A172 (cell line): ENCODE measurements around the gene RAPSN. TPM values are rescaled to one million over a fixed set of nuclear protein-coding genes. Genes with fewer than 3 reads are reported as not detected.
A peak's percentile ranks its signal among the peaks of the same experiment; 100 is the strongest.

Source experiments
- DNase-seq: peaks from one replicate; pipeline ENCODE4 v3.0.0-alpha.2; 2015; ENCODE audit warnings: low spot score
- total RNA-seq: library from RNA; depleted of rRNA; stranded (reverse); fragments of >200 nt; shearing (Covaris generic); gene quantifications from 2 replicates; pipeline ENCODE4 v1.2.3, GENCODE V29; 2014

RAPSN gene
- total RNA-seq, 1 experiment from 2014 or later: not detected

DNA sequence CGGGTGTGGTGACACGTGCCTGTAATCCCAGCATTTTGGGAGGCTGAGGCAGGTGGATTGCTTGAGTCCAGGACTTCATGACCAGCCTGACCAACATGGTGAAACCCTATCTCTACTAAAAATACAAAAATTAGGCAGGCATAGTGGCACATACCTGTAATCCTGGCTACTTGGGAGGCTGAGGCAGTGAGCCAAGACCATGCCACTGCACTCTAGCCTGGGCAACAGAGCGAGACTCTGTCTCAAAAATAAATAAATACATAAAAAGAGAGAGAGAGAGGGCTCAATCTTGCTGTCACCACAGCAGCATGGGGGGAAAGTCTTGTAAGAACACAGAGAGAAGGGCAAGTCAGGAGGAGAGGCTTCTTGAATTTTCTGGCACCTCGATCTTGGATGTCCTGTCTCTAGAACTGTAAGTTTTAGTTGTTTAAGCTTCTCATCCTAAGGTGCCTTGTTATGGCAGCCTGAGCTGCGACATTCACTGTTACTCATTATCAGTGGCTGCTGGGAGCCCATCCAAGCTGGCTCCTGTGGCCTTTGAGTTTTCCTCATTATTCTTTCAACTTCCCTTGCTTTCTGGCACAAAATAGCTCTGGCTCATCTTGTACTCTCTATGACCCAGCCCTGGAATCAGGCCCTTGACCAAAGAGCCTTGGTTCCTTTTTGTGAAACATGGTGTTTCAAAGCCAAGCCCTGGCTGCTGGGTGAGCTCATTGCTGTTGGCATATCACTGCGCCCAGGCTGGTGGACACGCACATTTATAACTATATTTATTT lies 14.7 kb downstream of the RAPSN start:
- peak; percentile 54 for DNase-seq

DNA sequence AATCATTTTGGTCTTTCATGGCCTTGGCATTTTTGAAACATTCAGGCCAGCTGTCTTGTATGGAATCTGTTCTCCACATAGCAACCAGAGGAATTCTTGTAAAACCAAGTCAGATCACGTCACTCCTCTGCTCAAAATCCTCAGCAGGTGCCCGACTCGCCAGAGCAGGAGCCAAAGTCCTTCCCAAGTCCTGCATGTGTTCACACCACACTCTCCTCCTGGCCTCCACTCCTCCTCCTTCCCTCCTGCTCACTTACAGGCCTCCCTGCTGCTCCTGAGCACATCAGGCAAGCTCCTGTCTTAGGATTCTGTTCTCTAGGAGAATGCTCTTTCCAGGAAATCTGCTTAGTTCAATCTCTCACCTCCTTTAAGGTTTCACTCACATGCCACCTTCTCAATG lies 15.8 kb downstream of the RAPSN start:
- DNase-seq: no peak

DNA sequence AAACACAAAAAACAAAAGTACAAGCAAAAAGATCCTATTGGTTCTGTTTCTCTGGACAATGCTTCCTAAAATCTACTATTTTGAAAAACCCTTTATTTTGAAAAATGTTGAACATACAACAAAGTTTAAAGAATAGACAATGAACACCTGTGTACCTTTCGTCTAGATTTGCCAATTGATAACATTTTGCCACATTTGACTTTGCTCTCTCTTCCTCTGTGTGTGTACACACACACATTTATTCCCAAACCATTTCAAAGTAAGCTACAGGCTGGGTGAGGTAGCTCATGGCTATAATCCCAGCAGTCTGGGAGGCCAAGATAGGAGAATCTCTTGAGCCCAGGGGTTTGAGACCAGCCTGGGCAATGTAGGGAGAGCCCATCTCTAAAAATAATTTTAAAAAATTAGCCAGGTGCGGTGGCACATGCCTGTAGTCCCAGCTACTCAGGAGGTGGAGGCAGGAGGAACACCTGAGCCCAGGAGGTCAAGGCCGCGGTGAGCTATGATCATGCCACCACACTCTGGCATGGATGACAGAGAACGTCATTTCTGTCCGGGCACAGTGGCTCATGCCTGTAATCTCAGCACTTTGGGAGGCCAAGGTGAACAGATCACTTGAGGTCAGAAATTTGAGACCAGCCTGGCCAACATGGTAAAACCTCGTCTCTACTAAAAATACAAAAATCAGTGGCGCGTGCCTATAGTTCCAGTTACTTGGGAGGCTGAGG lies 17.4 kb downstream of the RAPSN start:
- no peak for DNase-seq

DNA sequence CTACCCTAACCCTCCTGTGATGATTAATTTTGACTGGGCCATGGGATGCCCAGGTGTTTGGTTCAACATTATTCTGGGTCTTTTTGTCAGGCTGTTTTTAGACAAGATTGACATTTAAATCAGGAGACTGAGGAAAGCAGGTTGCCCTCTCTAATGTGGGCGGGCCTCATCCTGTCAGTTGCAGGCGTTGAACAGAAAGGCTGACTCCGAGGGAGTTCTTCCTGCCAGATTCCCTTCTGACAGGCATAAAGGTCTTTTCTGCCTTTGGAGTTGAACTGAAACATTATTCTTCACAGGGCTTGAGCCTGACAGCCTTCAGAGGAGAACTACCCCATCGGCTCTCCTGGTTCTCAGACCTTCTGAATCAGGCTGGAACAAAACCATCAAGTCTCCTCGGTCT lies 18.4 kb downstream of the RAPSN start:
- DNase-seq: no peak

DNA sequence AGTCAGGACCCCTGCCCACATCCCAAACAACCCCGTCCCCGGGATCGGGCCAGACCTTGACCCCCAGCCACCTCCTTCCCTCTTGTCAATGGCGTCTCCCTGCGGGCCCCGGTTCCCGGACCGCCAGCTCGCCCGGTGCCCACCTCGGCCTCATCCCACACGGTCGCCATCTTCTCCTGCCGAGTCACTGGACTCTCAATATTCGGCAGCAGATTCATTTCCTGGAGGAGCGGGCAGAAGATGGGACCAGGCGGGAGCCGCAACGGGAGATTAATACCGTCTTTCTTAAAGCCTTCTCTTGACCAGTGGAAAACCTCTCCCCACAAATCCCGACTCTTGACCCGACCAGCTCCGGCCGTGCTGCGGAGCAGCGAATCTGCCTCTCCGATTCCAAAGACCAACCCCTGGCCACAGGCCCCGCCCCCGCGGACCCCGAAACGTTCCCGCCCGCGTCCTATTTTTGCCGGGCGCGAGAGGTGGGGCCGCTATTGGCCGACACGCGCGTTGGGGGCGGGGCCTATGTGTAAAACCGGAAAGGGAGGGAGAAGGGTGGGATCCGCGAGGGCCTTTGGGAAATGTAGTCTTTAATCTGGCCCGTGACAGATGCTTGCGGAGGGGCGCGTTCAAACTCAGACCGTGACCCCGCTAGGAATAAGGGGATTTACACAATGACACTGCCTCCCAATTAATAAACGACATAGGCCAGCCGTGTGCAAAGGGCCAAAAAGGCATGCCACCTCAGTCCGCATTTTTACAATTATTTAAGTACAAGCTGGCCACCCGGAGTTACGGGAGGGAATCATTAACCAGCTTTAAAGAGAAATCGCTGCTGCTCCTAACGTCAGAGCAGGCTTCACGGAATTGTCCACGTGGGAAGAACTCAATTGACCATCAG lies 22.6 kb downstream of the RAPSN start, which contains the start of gene PSMC3:
Gene PSMC3 (minus strand): TSS at position 378 of the 895 bp plus-strand sequence. CDS start 160 bp downstream, at position 218.
- peak; percentile 94 for DNase-seq

DNA sequence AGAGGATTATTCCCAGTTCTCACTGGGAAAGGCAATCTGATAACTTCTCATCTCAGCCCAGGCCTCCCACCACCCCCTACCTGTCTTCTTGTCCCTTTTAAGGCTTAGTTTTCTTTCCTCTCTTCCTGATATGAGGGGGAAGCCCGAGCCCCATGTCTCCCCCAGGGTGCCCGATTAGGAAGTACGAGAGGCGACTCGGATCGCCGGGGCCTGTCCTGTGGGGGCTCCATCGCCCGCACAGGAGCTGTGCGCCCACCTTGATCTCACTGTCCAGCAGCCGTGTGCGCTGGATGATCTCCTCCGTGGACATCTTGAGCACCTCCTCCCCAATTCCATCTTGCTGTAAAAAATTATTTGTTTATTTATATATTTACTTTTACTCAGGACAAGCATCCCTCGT lies 23.3 kb downstream of the RAPSN start:
- DNase-seq: no peak

DNA sequence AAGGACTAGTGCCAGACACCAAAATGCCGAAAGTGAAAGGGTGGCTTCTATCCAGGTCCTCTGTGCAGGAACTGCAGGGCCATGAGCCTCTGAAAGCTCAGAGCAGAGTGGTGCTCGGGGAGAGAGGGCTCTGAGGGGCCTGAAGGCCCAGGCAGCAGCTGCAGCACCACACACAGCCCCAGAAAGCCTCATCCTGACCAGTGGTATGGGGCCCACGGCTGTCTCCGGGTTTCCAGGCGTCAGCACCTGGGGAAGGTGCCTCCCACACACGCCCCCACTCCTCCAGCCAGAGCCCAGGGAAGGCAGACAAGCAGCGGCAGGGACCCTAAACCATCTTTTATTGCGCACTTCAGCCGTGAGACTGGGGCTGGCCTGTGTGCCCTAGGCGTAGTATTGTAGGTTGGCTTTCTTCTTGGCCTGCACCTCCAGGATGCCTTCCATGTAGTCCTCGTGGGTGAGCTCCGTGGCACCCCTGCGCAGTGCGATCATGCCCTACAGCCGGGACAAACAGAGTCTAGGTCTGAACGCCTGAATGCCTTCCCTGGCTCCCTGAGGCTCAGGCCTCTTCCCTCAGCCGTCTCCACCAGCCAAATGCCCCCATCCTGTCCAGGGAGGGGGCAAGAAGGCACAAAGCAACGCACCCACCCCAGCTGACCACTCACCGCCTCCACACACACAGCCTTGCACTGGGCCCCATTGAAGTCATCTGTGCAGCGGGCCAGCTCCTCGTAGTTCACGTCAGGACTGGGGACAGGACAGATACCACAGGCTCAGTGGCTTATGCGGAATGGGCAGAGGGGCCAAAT lies 30.3 kb downstream of the RAPSN start:
- DNase-seq: no peak

DNA sequence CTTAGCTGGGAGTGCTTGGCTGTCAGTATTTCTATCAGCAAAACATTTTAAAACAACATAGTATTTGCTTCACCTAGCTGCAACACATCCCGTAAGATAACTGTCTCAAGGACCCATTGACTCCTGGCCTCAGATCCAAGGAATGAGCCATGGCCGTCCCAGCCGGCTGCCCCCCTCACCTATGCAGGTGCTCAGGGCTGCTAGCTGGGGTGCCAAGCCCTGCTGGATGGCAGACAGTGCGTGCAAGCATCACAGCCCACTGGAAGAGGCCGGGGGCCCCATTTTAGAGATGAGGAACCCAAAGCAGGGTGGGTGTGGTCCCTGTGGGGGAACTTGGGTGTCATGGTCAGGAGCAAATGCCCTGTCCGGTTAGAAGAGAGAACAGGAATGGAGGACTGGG lies 31.2 kb downstream of the RAPSN start:
- no peak for DNase-seq

DNA sequence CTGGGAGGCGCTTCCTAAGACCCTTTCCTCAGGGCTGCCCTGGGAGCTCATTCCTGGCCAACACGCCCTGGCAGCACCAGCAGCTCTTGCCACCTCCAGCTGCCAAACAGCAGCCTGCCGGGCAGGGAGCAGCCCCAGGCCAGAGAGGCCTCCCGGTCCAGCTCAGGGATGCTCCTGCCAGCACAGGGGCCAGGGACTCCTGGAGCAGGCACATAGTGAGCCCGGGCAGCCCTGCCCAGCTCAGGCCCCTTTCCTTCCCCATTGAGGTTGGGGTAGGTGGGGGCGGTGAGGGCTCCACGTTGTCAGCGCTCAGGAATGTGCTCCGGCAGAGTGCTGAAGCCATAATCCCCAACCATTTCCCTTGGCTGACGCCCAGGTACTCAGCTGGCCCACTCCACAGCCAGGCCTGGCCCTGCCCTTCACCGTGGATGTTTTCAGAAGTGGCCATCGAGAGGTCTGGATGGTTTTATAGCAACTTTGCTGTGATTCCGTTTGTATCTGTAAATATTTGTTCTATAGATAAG lies 32.9 kb downstream of the RAPSN start:
- peak; percentile 97 for DNase-seq

DNA sequence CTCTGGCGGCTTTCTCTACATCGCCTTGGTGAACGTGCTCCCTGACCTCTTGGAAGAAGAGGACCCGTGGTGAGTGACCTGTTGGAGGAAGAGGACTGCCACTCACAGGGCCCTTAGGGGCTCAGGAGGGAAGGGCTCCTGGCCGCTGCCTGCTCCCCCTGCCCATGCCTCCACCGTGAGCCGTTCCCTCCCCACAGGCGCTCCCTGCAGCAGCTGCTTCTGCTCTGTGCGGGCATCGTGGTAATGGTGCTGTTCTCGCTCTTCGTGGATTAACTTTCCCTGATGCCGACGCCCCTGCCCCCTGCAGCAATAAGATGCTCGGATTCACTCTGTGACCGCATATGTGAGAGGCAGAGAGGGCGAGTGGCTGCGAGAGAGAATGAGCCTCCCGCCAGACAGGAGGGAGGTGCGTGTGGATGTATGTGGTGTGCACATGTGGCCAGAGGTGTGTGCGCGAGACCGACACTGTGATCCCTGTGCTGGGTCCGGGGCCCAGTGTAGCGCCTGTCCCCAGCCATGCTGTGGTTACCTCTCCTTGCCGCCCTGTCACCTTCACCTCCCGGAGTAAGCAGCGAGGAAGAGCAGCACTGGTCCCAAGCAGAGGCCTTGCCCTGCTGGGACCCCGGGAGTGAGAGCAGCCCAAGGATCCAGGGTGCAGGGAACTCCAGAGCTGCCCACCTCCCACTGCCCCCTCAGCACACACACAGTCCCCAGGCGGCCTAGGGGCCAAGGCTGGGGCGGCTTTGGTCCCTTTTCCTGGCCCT lies 33.7 kb downstream of the RAPSN start:
- no peak for DNase-seq

DNA sequence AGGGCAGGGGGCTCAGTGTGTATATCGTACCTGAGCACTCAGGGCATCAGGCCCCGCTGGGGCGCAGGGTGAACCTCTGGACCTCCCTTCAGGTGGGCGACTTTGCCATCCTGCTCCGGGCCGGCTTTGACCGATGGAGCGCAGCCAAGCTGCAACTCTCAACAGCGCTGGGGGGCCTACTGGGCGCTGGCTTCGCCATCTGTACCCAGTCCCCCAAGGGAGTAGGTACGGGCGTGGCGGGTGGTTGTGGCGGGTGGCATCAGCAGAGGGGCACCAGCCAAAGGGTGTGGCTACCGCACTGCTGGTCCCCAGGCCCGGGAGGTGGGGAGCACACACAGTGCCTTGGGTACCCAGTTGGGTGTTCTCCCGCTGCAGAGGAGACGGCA lies 34.3 kb downstream of the RAPSN start:
- DNase-seq: no peak

DNA sequence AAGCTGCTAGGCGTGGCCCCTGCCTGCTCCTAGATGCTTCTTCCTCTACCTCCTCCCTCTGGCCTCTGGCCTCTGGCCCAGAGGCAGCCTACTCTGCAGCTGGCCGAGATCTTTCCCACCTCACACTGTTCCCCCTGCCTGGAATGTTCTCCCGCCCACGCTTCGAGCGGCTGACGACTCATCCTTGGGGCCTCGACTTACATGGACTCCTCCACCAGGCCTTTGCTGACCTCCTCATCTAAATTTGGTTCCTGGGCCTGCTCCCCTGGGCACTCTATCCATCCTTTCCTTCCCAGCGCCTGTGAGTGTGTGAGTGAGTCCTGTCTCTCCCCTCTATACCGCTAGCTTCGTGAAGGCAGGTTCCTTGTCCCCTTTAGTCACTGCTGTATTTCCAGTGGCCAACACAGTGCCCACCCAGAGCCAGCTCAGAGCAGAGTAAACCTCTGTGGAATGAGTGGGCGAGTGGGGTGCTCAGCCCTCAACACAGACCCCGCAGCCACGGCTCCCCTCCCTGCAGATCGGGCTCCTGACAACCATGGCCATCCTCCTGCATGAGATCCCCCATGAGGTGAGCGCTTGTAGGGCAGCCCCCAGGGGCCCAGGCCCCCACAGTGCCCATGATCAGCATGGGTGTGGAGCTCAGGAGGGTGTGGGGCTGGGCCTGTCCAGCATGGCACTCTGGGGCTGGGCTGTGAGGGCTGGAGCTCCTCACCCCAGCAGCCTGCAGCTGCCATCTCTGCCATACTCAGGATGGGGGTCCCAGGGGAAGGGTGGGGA lies 34.8 kb downstream of the RAPSN start:
- DNase-seq: no peak

DNA sequence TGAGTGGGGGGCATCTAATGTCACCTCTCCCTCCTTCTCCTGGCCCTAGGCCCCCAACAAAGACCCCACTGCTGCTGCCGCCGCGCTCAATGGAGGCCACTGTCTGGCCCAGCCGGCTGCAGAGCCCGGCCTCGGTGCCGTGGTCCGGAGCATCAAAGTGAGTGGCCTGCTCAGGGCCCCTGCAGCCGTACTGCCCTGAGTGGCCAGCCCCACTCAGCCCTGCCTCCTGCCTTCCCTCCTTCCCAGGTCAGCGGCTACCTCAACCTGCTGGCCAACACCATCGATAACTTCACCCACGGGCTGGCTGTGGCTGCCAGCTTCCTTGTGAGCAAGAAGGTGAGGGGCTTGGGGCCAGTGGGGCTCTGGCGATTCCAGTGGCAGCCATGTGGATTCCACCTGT lies 35.6 kb downstream of the RAPSN start:
- no peak for DNase-seq

DNA sequence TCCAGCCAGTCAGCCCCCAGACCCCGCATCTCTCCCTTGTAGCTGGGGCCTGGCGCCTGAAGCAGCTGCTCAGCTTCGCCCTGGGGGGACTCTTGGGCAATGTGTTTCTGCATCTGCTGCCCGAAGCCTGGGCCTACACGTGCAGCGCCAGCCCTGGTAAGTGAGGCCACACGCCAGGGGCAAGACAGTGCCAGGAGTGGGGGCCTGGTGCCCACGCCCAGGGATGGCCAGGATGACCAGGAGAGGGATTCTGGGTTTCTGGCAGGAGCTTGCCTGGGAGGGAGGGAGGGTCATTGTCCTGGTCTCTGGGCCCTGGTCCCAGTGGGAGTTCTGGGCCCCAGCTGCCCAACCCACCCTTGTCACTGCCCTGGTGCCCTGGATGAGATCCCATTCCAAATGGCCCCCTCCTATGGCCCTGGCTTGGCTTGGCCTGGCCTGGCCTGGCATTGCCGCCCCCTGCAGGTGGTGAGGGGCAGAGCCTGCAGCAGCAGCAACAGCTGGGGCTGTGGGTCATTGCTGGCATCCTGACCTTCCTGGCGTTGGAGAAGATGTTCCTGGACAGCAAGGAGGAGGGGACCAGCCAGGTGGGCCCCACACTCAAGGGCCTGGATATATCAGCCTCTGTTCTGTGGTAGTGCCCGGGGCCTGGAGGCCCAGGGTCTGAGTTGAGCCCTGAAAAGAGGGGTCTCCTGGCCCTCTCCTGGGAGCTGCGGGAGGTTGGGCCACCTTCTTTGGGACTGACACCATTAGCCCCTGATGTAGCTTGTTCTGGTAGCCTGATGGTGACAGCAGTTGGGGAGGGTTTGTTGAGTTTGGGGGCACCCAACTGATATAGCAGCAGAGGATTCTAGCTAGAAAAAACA lies 36.8 kb downstream of the RAPSN start:
- no peak for DNase-seq

DNA sequence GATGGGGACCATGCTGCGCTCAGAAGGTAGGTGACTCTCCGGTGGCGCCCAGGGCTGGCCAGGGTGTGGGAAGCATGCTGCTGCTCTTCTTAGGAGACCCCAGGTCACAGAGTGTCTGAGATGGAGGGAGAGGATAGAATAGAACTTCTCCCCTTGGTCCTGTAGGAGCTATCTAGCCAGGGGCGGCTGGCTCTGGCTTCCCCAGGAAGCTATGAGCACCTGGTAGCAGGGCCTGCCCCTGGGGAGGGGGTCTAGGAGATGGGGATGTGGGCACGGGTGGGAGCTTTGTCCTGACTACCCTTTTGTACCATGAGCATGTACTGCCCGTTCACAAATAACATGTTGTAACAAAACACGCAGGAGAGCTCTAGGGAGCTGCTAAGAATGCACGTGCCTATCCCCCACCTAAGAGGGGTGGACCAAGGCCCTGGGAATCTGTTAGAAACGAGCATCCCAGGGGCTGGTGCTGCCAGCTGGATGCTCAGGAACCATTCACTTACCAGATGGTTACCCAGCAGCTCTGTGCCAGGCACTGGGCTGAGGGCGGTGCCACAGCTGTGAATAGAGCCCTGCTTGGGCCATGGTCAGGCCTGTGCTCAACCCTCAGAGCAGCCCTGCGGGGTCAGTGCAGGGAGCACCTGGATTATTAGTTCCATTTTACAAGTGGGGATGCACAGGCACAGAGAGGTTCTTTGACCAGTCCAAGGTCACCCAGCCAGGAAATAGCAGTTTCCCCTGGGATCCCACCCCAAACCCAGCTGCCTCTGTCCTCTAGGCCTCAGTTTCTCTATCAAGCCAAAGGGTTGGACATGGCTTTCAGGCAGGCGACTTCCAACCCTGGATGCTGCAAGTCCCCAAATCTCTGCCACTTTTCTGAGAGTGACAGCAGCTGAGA lies 38.3 kb downstream of the RAPSN start:
- DNase-seq: no peak

DNA sequence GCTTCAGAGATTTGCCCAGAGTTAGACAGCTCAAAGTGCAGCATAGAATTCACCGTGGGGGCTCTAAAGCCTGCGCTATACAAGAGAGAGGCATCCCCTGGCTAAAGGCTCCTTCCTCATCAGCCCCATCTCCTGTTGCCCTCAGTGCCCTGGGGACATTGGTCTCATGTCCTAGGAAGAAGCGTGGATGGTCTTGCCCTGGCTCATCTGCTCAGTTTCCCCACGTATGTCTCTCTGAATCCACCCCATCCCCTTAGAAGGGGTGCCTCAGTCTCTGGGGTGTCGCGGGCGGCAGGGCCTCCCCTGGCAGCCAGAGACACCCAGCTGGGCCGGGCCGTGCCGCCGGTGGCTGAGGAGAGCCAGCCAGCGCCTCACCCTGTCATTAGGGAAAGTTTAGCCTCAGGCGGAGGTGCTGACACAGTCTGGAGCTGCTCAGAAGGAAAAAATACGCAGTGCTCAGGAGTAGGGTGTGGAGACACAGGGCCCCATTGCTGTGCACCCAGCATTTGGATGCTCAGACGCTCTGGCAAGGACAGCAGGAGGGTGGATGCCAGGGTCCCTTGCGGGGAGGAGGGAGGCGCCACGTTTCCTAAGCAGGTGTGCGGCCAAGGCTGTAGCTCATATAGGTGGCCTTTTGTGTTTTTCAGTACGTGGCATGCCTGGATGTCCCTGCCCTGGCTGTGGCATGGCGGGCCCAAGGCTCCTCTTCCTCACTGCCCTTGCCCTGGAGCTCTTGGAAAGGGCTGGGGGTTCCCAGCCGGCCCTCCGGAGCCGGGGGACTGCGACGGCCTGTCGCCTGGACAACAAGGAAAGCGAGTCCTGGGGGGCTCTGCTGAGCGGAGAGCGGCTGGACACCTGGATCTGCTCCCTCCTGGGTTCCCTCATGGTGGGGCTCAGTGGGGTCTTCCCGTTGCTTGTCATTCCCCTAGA lies 39.2 kb downstream of the RAPSN start:
- no peak for DNase-seq
